ENCODE results near the gene TAOK3.
"Not testable (repeated sequence)": the region's sequence is repeated elsewhere in the genome, so short reads cannot be mapped to it uniquely, and the experiment has no call there.

Gene TAOK3

GRCh38 chr12:118371321-118372282 is 1.1 kb downstream of the TAOK3 start:
- DNase-seq: peak; percentile 23

DNA sequence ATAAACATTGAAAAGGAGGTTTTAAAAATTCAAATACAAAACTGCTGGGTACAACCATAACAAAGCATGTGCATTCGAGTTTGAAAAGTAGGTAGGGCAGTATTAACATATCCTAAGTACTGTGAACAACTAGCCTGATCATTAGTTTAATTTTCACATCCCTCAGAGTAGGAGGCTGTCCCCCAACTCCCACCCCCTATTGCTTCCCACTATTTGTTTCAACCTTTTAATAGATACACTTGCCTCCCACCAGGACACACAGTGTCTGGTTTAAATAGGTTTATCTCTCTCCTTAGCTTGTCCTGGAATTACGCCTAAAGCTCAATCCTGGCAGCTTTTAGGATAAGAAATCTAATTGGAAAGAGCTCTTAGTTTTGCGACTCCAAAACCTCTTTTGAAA is 2.1 kb downstream of the TAOK3 start:
- no peak for DNase-seq

GRCh38 chr12:118368821-118369220 is 3.9 kb downstream of the TAOK3 start:
- DNase-seq: no peak

- DNase-seq: no peak
Measured at GRCh38 chr12:118361889-118362288, 10.8 kb downstream of the TAOK3 start.

DNA sequence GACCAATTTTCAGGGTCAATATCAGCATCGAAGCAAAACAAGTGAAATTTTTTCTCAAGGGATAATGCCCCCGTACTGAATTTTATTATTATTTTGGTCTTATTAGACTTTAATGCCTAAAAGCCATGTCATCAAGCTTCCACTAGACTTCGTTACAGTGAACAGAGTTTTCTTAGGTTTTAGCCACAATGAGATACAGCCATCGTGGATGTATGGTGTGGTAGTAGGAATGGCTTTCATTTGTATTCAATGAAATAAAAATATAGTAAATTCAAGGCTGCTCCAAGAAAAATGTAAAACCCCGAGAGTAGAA is 11.7 kb downstream of the TAOK3 start:
- no peak for DNase-seq

- DNase-seq: peak; percentile 35
Measured at GRCh38 chr12:118359541-118359915, 13.2 kb downstream of the TAOK3 start.

DNA sequence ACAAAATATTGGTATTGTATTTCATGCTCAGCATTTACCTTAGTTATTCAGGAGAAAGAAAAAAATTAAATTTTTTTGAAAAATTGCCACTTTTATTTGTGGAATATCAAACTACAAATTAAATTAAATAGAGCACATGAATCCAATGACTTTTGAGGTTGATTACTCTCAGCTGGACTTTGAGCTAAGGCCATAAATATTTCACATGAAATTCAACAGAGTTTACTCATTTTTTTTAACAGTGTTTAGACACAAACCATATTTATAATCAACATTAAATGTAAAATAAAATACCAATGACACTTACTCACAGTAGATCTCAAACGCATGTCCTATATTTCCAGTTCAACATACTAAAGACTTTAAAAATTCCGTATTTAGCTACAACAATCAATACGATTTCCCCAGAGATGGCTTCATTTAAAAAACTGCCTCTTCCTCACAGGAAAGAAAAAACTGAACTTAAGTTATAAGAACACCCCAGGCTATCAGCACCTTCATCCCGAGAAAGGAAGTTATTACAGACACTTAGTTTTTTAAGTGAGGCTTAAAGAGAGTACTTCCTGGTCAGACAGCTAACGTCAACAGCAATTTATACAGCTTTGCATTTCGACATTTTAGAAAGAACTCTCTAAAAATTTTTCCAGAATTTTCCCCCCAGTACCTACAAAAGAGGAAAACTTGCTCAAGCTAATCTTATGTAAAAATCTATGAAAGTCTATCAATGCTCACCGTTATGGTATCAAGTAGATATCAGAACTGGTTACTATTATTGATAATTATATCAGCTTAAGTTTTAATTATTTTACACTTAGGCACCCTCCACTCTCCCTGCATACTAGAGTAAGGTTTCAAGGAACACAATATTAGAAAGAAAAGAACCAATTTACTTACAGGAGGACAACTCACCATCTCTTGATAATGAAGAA is 13.8 kb downstream of the TAOK3 start:
- DNase-seq: no peak

DNA sequence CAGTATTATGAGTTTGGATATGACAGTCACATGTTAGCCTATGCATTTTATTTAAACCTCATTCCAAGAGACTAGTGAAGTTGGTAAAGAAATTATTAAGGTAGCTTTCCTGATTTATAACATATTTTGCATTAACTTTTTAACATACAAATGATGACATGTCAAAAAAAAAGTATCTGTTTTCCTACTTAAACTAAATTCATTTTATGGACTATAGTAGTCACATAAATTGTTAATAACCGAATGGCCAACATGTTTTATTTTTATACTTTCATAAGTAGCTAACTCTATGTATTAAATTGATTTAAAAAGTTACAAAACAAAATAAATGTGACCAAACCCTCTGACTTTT is 14.7 kb downstream of the TAOK3 start:
- DNase-seq: no peak

DNA sequence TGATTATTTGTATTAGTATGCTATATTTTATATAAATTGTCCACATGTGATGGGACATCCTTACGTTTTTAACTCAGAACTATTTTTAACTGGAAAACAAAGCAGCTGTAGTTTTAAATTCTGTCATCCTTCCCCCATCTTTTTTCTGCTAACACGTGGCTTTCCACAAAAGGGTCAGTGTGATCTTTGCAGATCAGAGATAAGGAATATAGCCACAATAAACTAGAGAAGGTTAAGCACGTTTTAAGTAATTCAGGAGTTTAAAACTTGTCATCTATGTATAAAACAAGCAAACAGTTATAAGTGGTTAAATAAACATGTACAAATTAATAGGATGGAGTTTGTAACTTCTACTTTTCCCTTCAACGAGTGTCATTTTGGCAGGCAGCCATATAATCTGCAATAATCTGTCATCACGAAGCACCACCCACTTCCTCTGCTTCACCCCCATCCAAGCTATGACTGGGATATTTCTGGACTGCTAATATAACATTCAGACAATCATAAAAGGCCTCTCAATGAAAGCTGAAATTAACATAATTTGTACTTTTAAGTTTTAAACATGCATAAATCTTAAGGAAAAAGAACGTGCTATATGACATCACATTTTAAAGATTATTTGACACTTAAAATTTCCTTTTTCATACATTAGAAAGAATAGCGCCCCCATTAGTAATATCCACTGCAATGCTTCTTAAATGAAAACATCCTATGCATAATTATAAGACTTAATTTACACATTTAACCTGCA is 15.3 kb downstream of the TAOK3 start:
- DNase-seq: peak; percentile 67

- peak; percentile 25 for DNase-seq
Measured at GRCh38 chr12:118356809-118357256, 15.9 kb downstream of the TAOK3 start.

GRCh38 chr12:118355843-118356242 is 16.9 kb downstream of the TAOK3 start:
- DNase-seq: no peak

DNA sequence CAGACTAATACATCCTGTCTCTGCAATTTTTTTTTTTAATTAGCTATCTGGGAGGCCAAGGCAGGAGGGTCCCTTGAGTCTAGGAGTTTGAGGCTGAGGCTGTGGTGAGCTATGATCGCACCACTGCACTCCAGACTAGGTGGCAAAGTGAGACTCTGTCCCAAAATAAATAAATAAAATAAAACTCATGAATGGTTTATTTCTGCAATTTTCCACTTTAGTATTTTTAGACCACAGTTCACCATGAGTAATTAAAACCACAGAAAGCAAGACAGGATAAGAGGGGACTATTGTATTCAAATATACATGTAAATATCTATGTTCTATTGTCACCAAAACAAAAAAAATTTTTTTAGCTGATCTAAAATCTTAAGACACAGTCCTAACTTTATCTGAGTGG is 17.8 kb downstream of the TAOK3 start:
- no peak for DNase-seq

DNA sequence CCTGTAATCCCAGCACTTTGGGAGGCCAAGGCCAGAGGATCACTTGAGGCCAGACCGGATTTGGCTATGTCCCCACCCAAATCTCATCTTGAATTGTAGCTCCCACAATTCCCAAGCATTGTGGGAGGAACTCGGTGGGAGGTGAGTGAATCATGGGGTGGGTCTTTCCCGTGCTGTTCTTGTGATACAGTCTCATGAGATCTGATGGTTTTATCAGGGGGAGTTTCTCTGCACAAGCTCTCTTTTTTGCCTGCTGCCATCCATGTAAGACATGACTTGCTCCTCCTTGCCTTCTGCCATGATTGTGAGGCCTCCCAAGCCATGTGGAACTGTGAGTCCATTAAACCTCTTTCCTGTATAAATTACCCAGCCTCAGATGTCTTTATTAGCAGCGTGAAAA is 18.2 kb downstream of the TAOK3 start:
- not testable (repeated sequence) for DNase-seq

DNA sequence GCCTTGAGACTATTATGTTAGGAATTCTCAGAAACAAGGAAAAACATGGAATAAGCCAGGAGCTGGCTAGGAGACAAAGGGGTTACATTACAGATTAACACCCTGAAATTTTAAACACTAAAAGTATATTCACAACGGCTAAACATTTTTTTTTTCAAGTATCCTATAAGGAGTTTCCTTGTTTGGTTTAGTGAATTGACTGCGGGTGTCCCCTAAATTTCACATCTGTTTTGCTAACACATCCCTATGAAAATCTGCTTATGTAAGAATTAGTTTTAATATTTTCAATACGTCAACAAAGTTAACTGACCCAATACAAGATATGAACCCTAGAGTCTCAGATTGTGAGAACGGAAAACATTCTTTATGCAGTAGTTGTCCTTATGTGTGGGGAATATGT is 19.0 kb downstream of the TAOK3 start:
- no peak for DNase-seq

DNA sequence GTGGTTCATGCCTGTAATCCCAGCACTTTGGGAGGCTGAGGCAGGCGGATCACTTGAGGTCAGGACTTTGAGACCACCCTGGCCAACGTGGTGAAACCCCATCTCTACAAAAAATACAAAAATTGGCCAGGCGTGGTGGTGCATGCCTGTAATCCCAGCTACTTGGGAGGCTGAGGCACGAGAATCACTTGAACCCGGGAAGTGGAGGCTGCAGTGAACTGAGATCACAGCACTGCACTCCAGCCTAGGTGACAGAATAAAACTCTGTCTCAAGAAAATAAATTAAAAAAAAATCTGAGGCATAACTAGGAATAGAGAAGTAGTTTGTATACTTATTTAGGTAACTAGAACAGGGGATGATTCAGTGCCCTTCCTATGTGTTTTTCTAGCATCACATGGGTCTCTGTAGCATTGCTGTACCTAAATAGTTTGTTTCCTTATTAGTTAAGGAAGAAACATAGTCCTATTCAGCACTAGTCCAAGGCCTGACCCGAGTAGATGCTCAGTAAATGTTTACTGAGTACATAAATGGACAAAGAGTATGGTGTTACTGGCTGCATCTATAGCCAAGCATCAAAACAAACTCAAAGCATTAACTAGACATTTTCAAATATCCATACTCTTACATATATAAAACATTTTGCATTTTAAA is 21.7 kb downstream of the TAOK3 start:
- no peak for DNase-seq

DNA sequence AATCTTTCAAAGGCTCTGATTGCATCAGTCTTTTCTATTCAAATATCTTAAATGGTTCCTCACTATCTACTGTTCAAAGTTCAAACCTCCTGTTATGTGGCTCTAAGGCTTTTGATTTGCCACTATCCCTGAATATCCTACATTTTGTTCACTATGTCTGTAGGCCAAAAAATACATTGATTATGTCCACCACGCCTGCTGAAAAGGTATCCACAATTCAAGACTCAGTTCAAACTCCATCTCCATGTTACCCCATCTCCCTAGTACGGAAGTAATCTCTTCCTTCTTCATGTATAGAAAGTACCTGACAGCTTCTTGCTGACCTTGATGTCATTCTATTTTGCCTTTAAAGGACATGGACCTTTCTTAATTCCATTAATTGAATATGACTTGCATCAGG is 24.8 kb downstream of the TAOK3 start:
- DNase-seq: no peak

GRCh38 chr12:118346895-118347294 is 25.8 kb downstream of the TAOK3 start:
- DNase-seq: no peak

DNA sequence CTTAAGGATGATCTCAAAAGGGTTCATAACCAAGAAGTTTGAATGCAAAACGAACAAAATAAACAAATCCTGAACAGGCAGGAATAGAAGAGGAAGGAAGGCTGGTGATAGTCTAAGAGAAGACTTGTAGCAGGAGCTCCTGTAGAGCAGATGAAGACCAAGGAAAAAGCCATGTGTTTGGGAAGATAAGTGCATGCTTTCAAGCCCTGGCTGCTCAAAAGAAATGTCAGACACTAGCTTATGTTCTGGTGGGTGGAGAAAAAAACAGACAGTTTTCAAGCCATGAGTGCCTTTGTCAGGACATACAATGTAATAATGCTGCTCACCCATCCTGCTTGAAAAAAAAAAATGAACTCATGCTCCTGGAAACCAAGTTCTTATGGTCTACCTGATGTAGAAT is 27.4 kb downstream of the TAOK3 start:
- DNase-seq: no peak

DNA sequence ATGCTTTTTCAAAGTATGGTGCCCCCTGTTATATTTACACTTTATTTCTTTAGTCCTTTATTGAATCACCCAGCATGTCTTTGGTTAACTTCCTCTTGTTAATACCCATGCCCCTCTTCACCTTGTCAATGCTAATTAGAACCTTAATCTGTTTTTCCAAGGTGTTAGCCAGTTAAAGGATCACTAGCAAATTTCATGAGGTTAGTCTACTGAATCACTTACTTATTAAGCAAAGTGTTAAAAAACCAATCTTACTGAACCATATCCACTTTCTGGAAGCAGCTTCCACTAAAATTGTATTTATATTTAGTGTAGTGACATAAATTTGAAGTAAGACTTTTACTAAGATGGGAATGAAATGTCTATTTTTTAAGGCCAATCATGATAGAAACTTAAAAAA is 27.9 kb downstream of the TAOK3 start:
- no peak for DNase-seq

DNA sequence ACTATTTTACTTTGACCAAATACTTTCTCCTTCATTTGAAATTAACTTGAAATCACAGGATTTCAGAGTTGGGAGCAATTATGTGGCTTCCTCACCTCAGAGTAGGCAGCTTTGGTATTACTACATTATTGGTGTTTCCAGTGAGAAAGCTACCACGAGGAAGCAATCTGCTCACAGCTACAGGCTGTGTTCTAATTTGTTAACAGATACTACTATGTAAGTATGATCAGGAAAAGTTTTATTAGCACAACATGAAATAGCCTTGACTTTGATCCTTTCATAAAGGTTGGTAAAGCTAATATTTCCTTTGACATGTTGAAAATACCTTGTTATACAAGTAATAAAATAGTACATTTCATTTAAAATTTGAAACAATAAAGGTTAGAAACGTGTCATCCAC is 30.6 kb downstream of the TAOK3 start:
- DNase-seq: no peak

DNA sequence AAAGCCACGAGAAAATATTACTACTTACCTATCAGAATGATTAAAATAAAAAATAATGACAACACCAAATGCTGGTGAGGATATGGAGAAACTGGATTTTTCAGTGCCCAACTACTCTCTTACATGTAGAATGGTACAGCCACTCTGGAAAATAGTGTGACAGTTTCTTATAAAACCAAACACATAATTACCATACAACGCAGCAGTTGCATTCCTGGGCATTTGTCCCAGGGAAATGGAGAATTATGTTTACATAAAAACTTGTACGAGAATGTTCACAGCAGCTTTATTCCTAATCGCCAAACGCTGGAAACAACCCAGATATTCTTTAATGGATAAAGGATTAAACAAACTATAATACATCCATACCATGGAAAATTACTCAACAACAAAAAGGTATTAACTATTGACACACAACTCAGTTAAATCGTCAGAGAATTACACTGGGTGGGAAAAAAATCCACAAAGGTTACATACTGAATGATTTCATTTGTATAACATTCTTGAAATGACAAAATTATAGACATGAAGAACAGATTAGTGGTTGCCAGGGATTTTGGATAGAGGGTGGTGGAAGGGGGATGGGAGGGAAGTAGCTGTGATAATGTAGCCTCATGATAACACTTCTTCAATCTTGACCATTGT is 35.4 kb downstream of the TAOK3 start:
- DNase-seq: no peak

GRCh38 chr12:118336123-118336522 is 36.6 kb downstream of the TAOK3 start:
- no peak for DNase-seq

Measured in stimulated activated CD4-positive, alpha-beta T cell treated with anti-CD3 and anti-CD28 coated beads, Interleukin-15, amount 100 ng/mL, for 24 hours (primary cell).